Activated T-cell treated with anti-CD3 and anti-CD28 coated beads for 1 hour (primary cell): ENCODE measurements around the gene MTCP1.

Source experiments
- DNase-seq: peaks from one replicate; pipeline ENCODE4 v3.0.0-alpha.2; 2020; ENCODE audit warnings: low read depth

Gene MTCP1, protein sequence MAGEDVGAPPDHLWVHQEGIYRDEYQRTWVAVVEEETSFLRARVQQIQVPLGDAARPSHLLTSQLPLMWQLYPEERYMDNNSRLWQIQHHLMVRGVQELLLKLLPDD

DNA sequence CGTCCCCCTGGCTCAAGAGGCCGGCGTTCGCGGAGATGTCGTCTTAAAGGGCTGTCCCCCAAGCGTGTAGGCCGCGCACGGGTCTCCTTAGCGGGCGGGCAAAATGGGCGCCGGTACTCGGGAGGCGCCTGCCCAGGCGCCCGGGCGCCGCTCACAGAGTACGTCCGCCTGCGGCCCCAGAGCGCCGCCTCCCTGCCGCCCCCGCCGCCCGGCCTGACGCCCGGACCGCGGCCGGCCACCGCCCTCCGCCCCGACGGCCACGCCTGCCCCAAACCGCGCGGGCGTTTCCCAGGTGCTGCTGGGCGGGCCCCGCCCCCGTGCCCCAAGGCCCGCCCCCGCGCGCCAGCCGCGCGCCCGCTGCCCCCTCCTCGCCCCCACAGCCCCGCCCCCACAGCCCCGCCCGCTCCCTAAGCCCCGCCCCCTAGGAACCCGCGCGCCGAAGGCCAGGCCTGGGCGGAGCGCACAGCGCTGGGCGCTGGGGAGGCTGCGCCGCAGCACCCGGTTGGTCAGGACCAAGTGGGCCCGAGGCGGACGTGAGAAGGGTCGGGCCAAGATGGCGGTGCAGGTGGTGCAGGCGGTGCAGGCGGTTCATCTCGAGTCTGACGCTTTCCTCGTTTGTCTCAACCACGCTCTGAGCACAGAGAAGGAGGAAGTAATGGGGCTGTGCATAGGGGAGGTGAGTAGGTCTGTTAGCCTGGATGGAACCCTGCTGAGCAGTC, at the start of gene MTCP1, which contains the start of the genes BRCC3 and CMC4:
Gene MTCP1 (minus strand): TSS at position 162 of the 719 bp plus-strand sequence. CDS start 5,126 bp downstream, outside the sequence.
Gene BRCC3 (plus strand): TSS at position 534 of the 719 bp plus-strand sequence. CDS start 20 bp downstream, at position 554.
Gene CMC4 (minus strand): TSS at position 162 of the 719 bp plus-strand sequence. CDS start 7,113 bp downstream, outside the sequence.
- peak; percentile 61 for DNase-seq

DNA sequence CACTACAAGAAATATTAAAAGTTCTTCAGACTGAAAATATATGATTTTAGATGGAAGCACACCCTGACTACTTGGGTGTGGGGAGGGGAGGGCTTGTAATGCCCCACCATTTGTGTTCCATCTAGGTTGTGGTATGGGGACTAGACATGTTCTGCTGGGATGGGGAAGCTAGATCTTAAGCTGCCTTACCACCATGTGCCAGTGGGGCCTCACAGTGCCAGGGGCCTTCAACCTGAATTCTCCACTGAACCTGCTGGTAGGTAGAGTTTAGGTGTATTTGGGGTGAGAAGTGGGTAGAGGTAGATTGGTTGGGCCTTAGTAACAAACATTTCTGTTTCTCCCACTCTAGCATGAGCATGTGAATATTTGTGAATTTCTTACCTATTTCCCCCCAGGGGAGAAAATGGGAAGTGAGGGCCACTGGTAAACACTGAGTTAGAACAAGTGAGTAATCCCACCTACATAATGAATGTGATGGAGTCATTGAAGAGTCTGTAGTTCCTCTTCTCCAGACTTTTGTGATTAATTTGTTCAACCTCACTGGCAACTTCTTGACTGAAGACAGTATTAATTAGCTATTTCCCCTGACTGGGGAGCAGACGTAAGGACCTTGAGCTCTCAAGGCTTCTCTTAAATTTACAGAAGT, 44.4 kb upstream of the MTCP1 start:
- no peak for DNase-seq

- no peak for DNase-seq
These were observed 42.2 kb upstream of the MTCP1 start for GRCh38 chrX:155113097-155113496.

GRCh38 chrX:155112171-155112570, 41.2 kb upstream of the MTCP1 start:
- no peak for DNase-seq

GRCh38 chrX:155108427-155108826, 37.5 kb upstream of the MTCP1 start:
- DNase-seq: no peak

GRCh38 chrX:155105919-155106318, 35.0 kb upstream of the MTCP1 start:
- no peak for DNase-seq

- DNase-seq: peak; percentile 2
These were observed 23.6 kb upstream of the MTCP1 start for GRCh38 chrX:155094468-155095061.

GRCh38 chrX:155086961-155087735, 16.2 kb upstream of the MTCP1 start:
- no peak for DNase-seq

GRCh38 chrX:155086202-155086840, 15.4 kb upstream of the MTCP1 start:
- DNase-seq: peak; percentile 33

DNA sequence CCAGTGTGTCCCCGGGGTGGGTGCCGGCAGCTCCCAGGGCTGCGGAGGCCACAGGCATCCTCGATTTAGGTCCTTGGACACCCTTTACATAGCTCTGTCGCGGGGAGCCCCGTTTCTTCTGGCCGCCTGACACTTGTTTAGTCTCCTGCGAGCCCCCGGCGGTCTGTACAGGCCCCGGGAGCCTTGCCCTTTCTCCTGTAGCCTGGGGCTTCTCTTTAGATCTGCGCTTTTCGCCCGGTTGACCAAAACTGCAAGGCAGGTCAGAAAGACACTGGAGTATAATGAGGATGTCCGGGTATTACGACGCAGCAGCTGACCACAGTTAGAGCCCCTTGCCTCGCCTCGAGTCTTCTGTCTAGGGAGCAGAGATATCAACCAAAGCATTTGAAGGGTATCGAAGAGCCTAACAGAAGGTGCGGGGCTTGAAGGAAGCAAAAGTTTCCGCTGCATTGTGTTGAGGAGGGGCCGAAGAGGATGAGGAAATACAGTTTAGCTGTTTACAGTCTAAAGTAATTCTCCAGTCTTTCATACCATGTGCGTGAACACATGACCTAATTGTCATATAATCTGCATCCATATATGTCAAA, 851 bp upstream of the MTCP1 start:
- no peak for DNase-seq

DNA sequence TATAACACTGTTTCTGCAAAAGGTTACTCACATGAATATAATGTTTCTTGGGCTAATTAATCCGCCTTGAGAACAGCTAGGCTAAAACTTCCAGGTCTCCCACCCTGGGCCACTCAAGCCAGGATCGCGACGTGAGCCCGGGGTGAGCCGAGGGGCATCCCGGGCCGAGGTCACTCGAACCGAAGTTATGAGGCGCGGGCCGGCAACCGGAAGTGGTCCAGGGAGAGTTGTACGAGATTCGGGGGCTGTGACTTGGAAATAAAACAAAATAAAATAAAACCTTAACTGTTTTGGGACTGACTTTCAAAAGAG, 317 bp downstream of the MTCP1 start:
- DNase-seq: no peak

GRCh38 chrX:155070038-155070437, 898 bp downstream of the MTCP1 start:
- DNase-seq: no peak

- DNase-seq: no peak
These were observed 1.5 kb downstream of the MTCP1 start for GRCh38 chrX:155069414-155069813.

DNA sequence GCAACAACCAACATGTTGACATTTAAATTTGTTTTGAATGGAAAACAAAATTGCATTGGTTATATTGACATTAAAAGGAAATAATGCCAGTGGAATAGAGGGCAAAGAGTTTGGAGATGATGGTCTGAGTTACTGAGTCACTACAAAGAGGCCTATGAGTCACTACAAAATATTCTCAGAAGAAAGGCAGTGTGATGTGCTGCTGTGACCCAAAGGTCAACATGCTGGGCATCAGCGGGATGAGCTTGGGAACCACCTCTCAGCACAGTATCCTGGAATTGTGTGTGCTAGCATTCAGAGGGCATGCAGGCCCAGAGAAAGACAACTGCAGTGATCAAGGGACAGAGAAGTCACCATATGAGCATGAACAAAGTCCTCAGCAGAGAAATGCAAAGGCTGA, 2.8 kb downstream of the MTCP1 start:
- DNase-seq: no peak

DNA sequence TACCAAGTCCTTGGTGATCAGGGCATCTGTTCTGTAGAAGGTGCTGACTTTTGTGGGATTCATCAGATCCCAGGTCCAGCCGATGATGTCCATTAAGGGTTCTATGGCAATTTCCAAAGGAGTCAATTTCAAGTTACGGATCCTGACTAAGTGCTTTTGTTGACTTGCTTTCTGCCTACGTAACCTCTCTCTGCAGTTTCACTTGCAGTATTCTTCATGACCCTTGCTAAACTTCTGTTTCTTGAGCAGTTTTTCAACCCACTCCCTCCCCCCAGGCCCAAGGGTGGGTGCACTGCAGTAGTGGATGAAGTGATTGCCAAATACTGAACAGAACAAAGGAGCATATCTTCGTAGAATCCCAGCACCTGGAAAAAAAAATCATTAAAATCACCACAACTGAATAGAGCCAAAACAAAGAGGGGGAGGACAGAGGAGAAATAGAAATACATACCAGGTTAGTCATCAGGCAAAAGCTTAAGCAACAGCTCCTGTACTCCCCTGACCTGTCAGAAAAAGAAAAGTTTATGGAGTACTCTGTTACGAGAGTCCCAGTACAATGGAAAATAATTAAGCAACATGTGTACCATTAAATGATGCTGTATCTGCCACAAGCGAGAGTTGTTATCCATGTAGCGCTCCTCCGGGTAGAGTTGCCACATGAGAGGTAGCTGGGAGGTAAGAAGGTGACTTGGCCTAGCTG, 5.8 kb downstream of the MTCP1 start:
- DNase-seq: no peak

GRCh38 chrX:155061760-155062159, 9.2 kb downstream of the MTCP1 start:
- DNase-seq: no peak

DNA sequence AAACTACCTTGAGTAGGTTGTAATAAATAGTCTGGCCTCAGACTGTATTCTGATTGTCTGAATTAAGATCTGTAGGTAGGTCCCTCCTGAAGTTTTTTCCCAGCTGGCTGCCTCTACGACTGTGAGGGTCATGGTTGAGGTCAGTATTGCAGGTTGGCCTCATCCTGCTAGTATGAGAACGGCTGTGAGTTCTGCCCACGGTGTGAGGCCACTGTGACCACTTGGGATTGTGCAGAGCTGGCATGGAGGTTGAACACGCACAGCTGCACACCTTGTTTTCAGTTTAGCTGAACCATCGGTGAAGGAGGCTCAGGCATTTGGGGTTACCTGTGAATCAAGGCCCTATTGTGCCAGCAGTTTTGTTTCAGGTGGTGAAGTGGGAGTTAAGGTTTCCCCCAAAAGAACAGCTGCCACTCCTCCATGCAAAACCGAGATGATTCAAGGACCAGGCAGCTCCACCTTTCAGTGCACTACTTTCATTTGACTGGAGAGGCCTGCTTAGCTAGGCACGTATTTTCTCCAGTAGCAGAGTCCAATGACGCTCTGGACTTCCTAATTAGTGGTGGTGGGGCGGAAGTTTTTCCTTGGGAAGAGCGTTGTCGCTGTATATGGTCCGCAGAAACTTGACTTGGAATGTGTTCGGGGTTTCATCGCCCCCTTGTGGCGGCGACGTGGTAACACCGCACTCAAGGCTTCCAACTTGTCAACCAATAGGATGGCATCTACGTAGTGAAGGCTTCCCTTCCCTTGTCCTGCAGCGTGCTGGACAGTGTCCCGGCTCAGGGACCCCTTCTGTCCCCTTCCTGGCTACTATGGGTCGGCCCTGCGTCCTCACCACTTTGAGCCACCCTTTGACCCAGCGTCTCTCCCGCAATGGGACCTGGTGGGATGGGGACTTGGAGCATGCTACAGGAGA, 13.8 kb downstream of the MTCP1 start:
- DNase-seq: peak; percentile 30

- DNase-seq: no peak
These were observed 14.5 kb downstream of the MTCP1 start for GRCh38 chrX:155056471-155056870.

GRCh38 chrX:155055494-155055893, 15.4 kb downstream of the MTCP1 start:
- DNase-seq: no peak

GRCh38 chrX:155054255-155054654, 16.7 kb downstream of the MTCP1 start:
- DNase-seq: no peak
